Neural progenitor cell (in vitro differentiated cells): Measurements from ENCODE around the gene ZBED2.

ENCODE experiments used
- CTCF ChIP-seq: fragments of 200-600 bp; sonication (generic); IDR thresholded peaks from 2 replicates; pipeline ENCODE4 v1.5.1; 2017; ENCODE audit warnings: antibody characterized with exemption, mild to moderate bottlenecking
- EZH2 ChIP-seq: fragments of 200-600 bp; sonication (generic); IDR thresholded peaks from 2 replicates; pipeline ENCODE4 v1.6.1; 2017; ENCODE audit warnings: antibody characterized with exemption, mild to moderate bottlenecking, moderate library complexity
- EZH2phosphoT487 ChIP-seq: fragments of 200-600 bp; sonication (generic); IDR thresholded peaks from 2 replicates; pipeline ENCODE4 v1.6.1; 2017; ENCODE audit warnings: antibody characterized with exemption

- no peak for TF ChIP-seq EZH2
- no peak for TF ChIP-seq CTCF
- no peak for TF ChIP-seq EZH2phosphoT487
These were observed 24.7 kb upstream of the ZBED2 start for GRCh38 chr3:111619833-111620232.
